NCI-H2171 (cell line): ENCODE data around the gene PPP2R1B.

Experiments
- DNase-seq: peaks from one replicate; lab custom pipeline; 2025; lab: John Stamatoyannopoulos, UW

Gene PPP2R1B

GRCh38 chr11:111748035-111748804 is 18.0 kb downstream of the PPP2R1B start:
- peak; percentile 67 for DNase-seq

- DNase-seq, result no peak
Measured at GRCh38 chr11:111745719-111746504, 20.3 kb downstream of the PPP2R1B start.

GRCh38 chr11:111743700-111744099 is 22.5 kb downstream of the PPP2R1B start:
- no peak for DNase-seq

GRCh38 chr11:111741751-111742150 is 24.4 kb downstream of the PPP2R1B start:
- no peak for DNase-seq

- DNase-seq, result no peak
Measured at GRCh38 chr11:111739299-111739698, 26.9 kb downstream of the PPP2R1B start.

- no peak for DNase-seq
Measured at GRCh38 chr11:111737444-111738210, 28.6 kb downstream of the PPP2R1B start.

- no peak for DNase-seq
Measured at GRCh38 chr11:111736621-111737443, 29.4 kb downstream of the PPP2R1B start.

- DNase-seq, result no peak
Measured at GRCh38 chr11:111736181-111736590, 30.0 kb downstream of the PPP2R1B start.

GRCh38 chr11:111735262-111736116 is 30.7 kb downstream of the PPP2R1B start:
- DNase-seq, result peak; percentile 76

- no peak for DNase-seq
Measured at GRCh38 chr11:111734954-111735261, 31.3 kb downstream of the PPP2R1B start.

GRCh38 chr11:111734101-111734953 is 31.9 kb downstream of the PPP2R1B start:
- DNase-seq, result no peak

- DNase-seq, result no peak
Measured at GRCh38 chr11:111733611-111734088, 32.5 kb downstream of the PPP2R1B start.

- DNase-seq, result no peak
Measured at GRCh38 chr11:111733016-111733415, 33.2 kb downstream of the PPP2R1B start.

- DNase-seq, result no peak
Measured at GRCh38 chr11:111731821-111732220, 34.4 kb downstream of the PPP2R1B start.

GRCh38 chr11:111730871-111731591 is 35.2 kb downstream of the PPP2R1B start:
- no peak for DNase-seq

- no peak for DNase-seq
Measured at GRCh38 chr11:111729831-111730311, 36.3 kb downstream of the PPP2R1B start.

- DNase-seq, result no peak
Measured at GRCh38 chr11:111729071-111729830, 36.9 kb downstream of the PPP2R1B start.

GRCh38 chr11:111727431-111727830 is 38.8 kb downstream of the PPP2R1B start:
- DNase-seq, result no peak
